ENCODE data around the gene EXOC1L. TPM values are rescaled to one million over a fixed set of nuclear protein-coding genes. Genes with fewer than 3 reads are reported as not detected.

The EXOC1L gene
- total RNA-seq, 3 donors from 2014 or later (not counting 1 experiment from before 2014, with no cell fraction given), result not detected

GRCh38 chr4:55874831-55875230, 55.2 kb downstream of the EXOC1L start:
- Mint-ChIP-seq H3K9me3 (no peaks in the 10 kb centered on the region), H3K4me1 (no peaks in the 10 kb centered on the region), H3K27me3 (ENCODE audit: low read depth in 2 of 2) (no peaks in the 10 kb centered on the region), H3K4me3 (no peak overlapping the region), H3K27ac (no peak overlapping the region), H3K36me3 (peaks cover 42% of the 10 kb centered on the region)
- intact Hi-C loops (cut with micrococcal nuclease), result no loop called here
- Histone ChIP-seq H3K4me1 (ENCODE audit: control insufficient read depth, insufficient read depth, low read length) (no peaks in the 10 kb centered on the region), H3K36me3 (ENCODE audit: control insufficient read depth, insufficient read depth, low read length) (peaks cover 77% of the 10 kb centered on the region), H3K9me3 (ENCODE audit: control insufficient read depth, insufficient read depth, low read length) (no peaks in the 10 kb centered on the region), H3K4me3 (ENCODE audit: low read length) (no peak overlapping the region), H3K27ac (ENCODE audit: low read length) (no peak overlapping the region), H3K27me3 (ENCODE audit: control insufficient read depth, insufficient read depth, low read length) (no peaks in the 10 kb centered on the region)
- ATAC-seq, result no peak
- TF ChIP-seq CTCF (IDR thresholded peaks at IDR 0.05), result no peak
- no peak for DNase-seq

GRCh38 chr4:55876387-55876786, 56.8 kb downstream of the EXOC1L start:
- Mint-ChIP-seq H3K4me1 (no peaks in the 10 kb centered on the region), H3K27ac (no peak overlapping the region), H3K36me3 (peaks cover 38% of the 10 kb centered on the region), H3K9me3 (no peaks in the 10 kb centered on the region), H3K27me3 (ENCODE audit: low read depth in 2 of 2) (no peaks in the 10 kb centered on the region), H3K4me3 (no peak overlapping the region)
- Histone ChIP-seq H3K27me3 (ENCODE audit: control insufficient read depth, insufficient read depth, low read length) (no peaks in the 10 kb centered on the region), H3K4me3 (ENCODE audit: low read length) (no peak overlapping the region), H3K9me3 (ENCODE audit: control insufficient read depth, insufficient read depth, low read length) (no peaks in the 10 kb centered on the region), H3K27ac (ENCODE audit: low read length) (no peak overlapping the region), H3K36me3 (ENCODE audit: control insufficient read depth, insufficient read depth, low read length) (peaks cover 73% of the 10 kb centered on the region), H3K4me1 (ENCODE audit: control insufficient read depth, insufficient read depth, low read length) (no peaks in the 10 kb centered on the region)
- no peak for DNase-seq
- intact Hi-C loops (cut with micrococcal nuclease), result no loop called here
- ATAC-seq, result no peak
- TF ChIP-seq CTCF (IDR thresholded peaks at IDR 0.05), result no peak

- Mint-ChIP-seq H3K27me3 (ENCODE audit: low read depth in 2 of 2) (no peaks in the 10 kb centered on the region), H3K9me3 (no peaks in the 10 kb centered on the region), H3K4me1 (no peaks in the 10 kb centered on the region), H3K27ac (no peak overlapping the region), H3K36me3 (peaks cover 32% of the 10 kb centered on the region), H3K4me3 (no peak overlapping the region)
- WGBS (ENCODE audit: insufficient coverage), result 97% methylated on average over 3 of the region's 3 CpGs
- H3K4me3 ChIP-seq (ENCODE audit: low read length), result no peak overlapping the region
- no peaks in the 10 kb centered on the region for H3K4me1 ChIP-seq (ENCODE audit: control insufficient read depth, insufficient read depth, low read length)
- no peak for ATAC-seq
- no peak overlapping the region for H3K27ac ChIP-seq (ENCODE audit: low read length)
- intact Hi-C loops (cut with micrococcal nuclease), result no loop called here
- TF ChIP-seq CTCF (IDR thresholded peaks at IDR 0.05), result no peak
- peaks cover 73% of the 10 kb centered on the region for H3K36me3 ChIP-seq (ENCODE audit: control insufficient read depth, insufficient read depth, low read length)
- no peaks in the 10 kb centered on the region for H3K27me3 ChIP-seq (ENCODE audit: control insufficient read depth, insufficient read depth, low read length)
- no peak for DNase-seq
- no peaks in the 10 kb centered on the region for H3K9me3 ChIP-seq (ENCODE audit: control insufficient read depth, insufficient read depth, low read length)
Observed at GRCh38 chr4:55879224-55879623, 59.6 kb downstream of the EXOC1L start.

- H3K36me3 ChIP-seq (ENCODE audit: control insufficient read depth, insufficient read depth, low read length), result peaks cover 75% of the 10 kb centered on the region
- peaks cover 32% of the 10 kb centered on the region for H3K36me3 Mint-ChIP-seq
- H3K27ac Mint-ChIP-seq, result no peak overlapping the region
- no peaks in the 10 kb centered on the region for H3K27me3 ChIP-seq (ENCODE audit: control insufficient read depth, insufficient read depth, low read length)
- H3K9me3 ChIP-seq (ENCODE audit: control insufficient read depth, insufficient read depth, low read length), result no peaks in the 10 kb centered on the region
- no peak overlapping the region for H3K4me3 Mint-ChIP-seq
- ATAC-seq (no peak), DNase-seq (no peak)
- no peaks in the 10 kb centered on the region for H3K4me1 Mint-ChIP-seq
- no peak for TF ChIP-seq CTCF (IDR thresholded peaks at IDR 0.05)
- H3K27me3 Mint-ChIP-seq (ENCODE audit: low read depth in 2 of 2), result no peaks in the 10 kb centered on the region
- no peaks in the 10 kb centered on the region for H3K9me3 Mint-ChIP-seq
- H3K27ac ChIP-seq (ENCODE audit: low read length), result no peak overlapping the region
- H3K4me1 ChIP-seq (ENCODE audit: control insufficient read depth, insufficient read depth, low read length), result no peaks in the 10 kb centered on the region
- intact Hi-C loops (cut with micrococcal nuclease), result no loop called here
- WGBS (ENCODE audit: insufficient coverage), result 100% methylated on average over 2 of the region's 3 CpGs
- no peak overlapping the region for H3K4me3 ChIP-seq (ENCODE audit: low read length)
Observed at GRCh38 chr4:55880652-55881280, 61.2 kb downstream of the EXOC1L start.

Measured in natural killer cell (primary cell).